PFSK-1 (cell line): ENCODE measurements around the gene IL24.

Experiments used
- FOXP2 ChIP-seq: optimal IDR thresholded peaks from 2 replicates; pipeline ENCODE3; 2011; ENCODE audit warnings: borderline replicate concordance, control low read depth, inconsistent platforms; ENCODE audit not compliant: insufficient read depth; ENCODE audit errors: extremely low read length, extremely low read depth
- POLR2AphosphoS5 ChIP-seq: IDR thresholded peaks from 2 replicates; pipeline ENCODE4 v1.6.1; 2012; ENCODE audit warnings: low read depth, mild to moderate bottlenecking, control low read depth, low read length, moderate library complexity
- REST ChIP-seq, 2 experiments: IDR thresholded peaks; 2 replicates each; pipeline versions ENCODE4 v1.6.1 to v1.8.0; 2011 to 2012; ENCODE audit warnings: low read depth in 2 of 2, low read length in 2 of 2, control low read depth in 1 of 2, inconsistent platforms in 1 of 2, mild to moderate bottlenecking in 1 of 2, moderate library complexity in 1 of 2; ENCODE audit not compliant: insufficient read depth in 1 of 2
- SIN3A ChIP-seq: IDR thresholded peaks from 2 replicates; pipeline ENCODE4 v1.6.1; 2012; ENCODE audit warnings: mild to moderate bottlenecking, low read length, moderate library complexity, borderline replicate concordance; ENCODE audit not compliant: insufficient read depth
- TAF1 ChIP-seq: IDR thresholded peaks from 2 replicates; pipeline ENCODE4 v1.6.1; 2012; ENCODE audit warnings: low read length, control low read depth, borderline replicate concordance; ENCODE audit not compliant: insufficient read depth

The IL24 gene

GRCh38 chr1:206899717-206900116 is 2.5 kb downstream of the IL24 start:
- TF ChIP-seq REST (IDR thresholded peaks at IDR 0.05; ENCODE audit: insufficient read depth in 1 of 2, low read depth in 2 of 2, low read length in 2 of 2) (no peak), POLR2AphosphoS5 (no peak), SIN3A (no peak), FOXP2 (no peak), TAF1 (no peak)

- TF ChIP-seq FOXP2 (no peak), POLR2AphosphoS5 (no peak), REST (IDR thresholded peaks at IDR 0.05; ENCODE audit: insufficient read depth in 1 of 2, low read depth in 2 of 2, low read length in 2 of 2) (no peak), TAF1 (no peak), SIN3A (no peak)
Measured at GRCh38 chr1:206900149-206900548, 2.9 kb downstream of the IL24 start.

- TF ChIP-seq TAF1: no peak
- TF ChIP-seq SIN3A: no peak
- no peak for TF ChIP-seq FOXP2
- no peak for TF ChIP-seq POLR2AphosphoS5
- no peak for TF ChIP-seq REST (IDR thresholded peaks at IDR 0.05; ENCODE audit: insufficient read depth in 1 of 2, low read depth in 2 of 2, low read length in 2 of 2)
Measured at GRCh38 chr1:206901944-206902343, 4.7 kb downstream of the IL24 start.

GRCh38 chr1:206902702-206903101 is 5.5 kb downstream of the IL24 start:
- no peak for TF ChIP-seq TAF1
- no peak for TF ChIP-seq REST (IDR thresholded peaks at IDR 0.05; ENCODE audit: insufficient read depth in 1 of 2, low read depth in 2 of 2, low read length in 2 of 2)
- TF ChIP-seq FOXP2: no peak
- TF ChIP-seq SIN3A: no peak
- TF ChIP-seq POLR2AphosphoS5: no peak

GRCh38 chr1:206903687-206904086 is 6.4 kb downstream of the IL24 start:
- TF ChIP-seq SIN3A (no peak), POLR2AphosphoS5 (no peak), TAF1 (no peak), REST (IDR thresholded peaks at IDR 0.05; ENCODE audit: insufficient read depth in 1 of 2, low read depth in 2 of 2, low read length in 2 of 2) (no peak), FOXP2 (no peak)
